MM.1S (cell line): ENCODE results near the gene BICRAL.
"Not testable (repeated sequence)": the region's sequence is repeated elsewhere in the genome, so short reads cannot be mapped to it uniquely, and the experiment has no call there.

Experiments
- DNase-seq: peaks from one replicate; pipeline ENCODE4 v3.0.0-alpha.2; 2015
- H2AFZ ChIP-seq: fragments of 300-600 bp; sonication (generic); 2 replicates; pipeline ENCODE4 v1.6.0; 2016; ENCODE audit warnings: antibody characterized with exemption, low read length
- H3F3A ChIP-seq: fragments of 300-600 bp; sonication (generic); 2 replicates; pipeline ENCODE4 v1.6.1; 2016; ENCODE audit warnings: mild to moderate bottlenecking, antibody characterized with exemption, low read length, moderate library complexity, mixed read lengths; ENCODE audit not compliant: insufficient read depth
- H3K27ac ChIP-seq: fragments of 300-600 bp; sonication (generic); 2 replicates; pipeline ENCODE4 v1.5.1; 2016; ENCODE audit warnings: mild to moderate bottlenecking, low read length
- H3K27me3 ChIP-seq: fragments of 300-600 bp; sonication (generic); replicated peaks from 2 replicates; pipeline ENCODE4 v1.6.0; 2016; ENCODE audit warnings: low read length; ENCODE audit not compliant: insufficient read depth
- H3K36me3 ChIP-seq: fragments of 300-600 bp; sonication (generic); replicated peaks from 2 replicates; pipeline ENCODE4 v1.6.1; 2016; ENCODE audit warnings: mild to moderate bottlenecking, low read length, mixed read lengths; ENCODE audit not compliant: insufficient read depth
- H3K4me1 ChIP-seq: fragments of 300-600 bp; sonication (generic); 2 replicates; pipeline ENCODE4 v1.6.1; 2016; ENCODE audit warnings: low read length, mixed read lengths
- H3K4me2 ChIP-seq: fragments of 300-600 bp; sonication (generic); 2 replicates; pipeline ENCODE4 v1.6.0; 2016; ENCODE audit warnings: low read depth, low read length
- H3K4me3 ChIP-seq: fragments of 300-600 bp; sonication (generic); 2 replicates; pipeline ENCODE4 v1.5.1; 2016; ENCODE audit warnings: low read length, mixed read lengths
- H3K79me2 ChIP-seq: fragments of 300-600 bp; sonication (generic); 2 replicates; pipeline ENCODE4 v1.6.1; 2016; ENCODE audit warnings: mixed run types, low read length, mixed read lengths
- H3K9ac ChIP-seq: fragments of 300-600 bp; sonication (generic); 2 replicates; pipeline ENCODE4 v1.6.1; 2016; ENCODE audit warnings: low read length, mixed read lengths
- H3K9me2 ChIP-seq: fragments of 300-600 bp; sonication (generic); replicated peaks from 2 replicates; pipeline ENCODE4 v1.6.1; 2016; ENCODE audit warnings: mild to moderate bottlenecking, low read length, mixed read lengths; ENCODE audit not compliant: insufficient read depth
- H3K9me3 ChIP-seq: fragments of 300-600 bp; sonication (generic); replicated peaks from 2 replicates; pipeline ENCODE4 v1.6.1; 2016; ENCODE audit warnings: mild to moderate bottlenecking, low read length, mixed read lengths; ENCODE audit not compliant: insufficient read depth
- H4K20me1 ChIP-seq: fragments of 300-600 bp; sonication (generic); 2 replicates; pipeline ENCODE4 v1.6.1; 2016; ENCODE audit warnings: mild to moderate bottlenecking, low read length, moderate library complexity, mixed read lengths; ENCODE audit not compliant: insufficient read depth
- EZH2 ChIP-seq: fragments of 300-600 bp; sonication (generic); optimal IDR thresholded peaks from 2 replicates; pipeline ENCODE3; 2017; ENCODE audit warnings: low read depth, mild to moderate bottlenecking, antibody characterized with exemption, low read length, mixed read lengths
- EZH2phosphoT487 ChIP-seq: fragments of 300-600 bp; sonication (generic); IDR thresholded peaks from 2 replicates; pipeline ENCODE4 v1.6.1; 2018; ENCODE audit warnings: antibody characterized with exemption, low read length
- TF ChIP-seq, protein P1 (sequence below): fragments of 300-600 bp; sonication (generic); IDR thresholded peaks from 2 replicates; pipeline ENCODE4 v1.5.1; 2016; ENCODE audit warnings: antibody characterized with exemption, low read length, mixed read lengths

BICRAL gene

DNA sequence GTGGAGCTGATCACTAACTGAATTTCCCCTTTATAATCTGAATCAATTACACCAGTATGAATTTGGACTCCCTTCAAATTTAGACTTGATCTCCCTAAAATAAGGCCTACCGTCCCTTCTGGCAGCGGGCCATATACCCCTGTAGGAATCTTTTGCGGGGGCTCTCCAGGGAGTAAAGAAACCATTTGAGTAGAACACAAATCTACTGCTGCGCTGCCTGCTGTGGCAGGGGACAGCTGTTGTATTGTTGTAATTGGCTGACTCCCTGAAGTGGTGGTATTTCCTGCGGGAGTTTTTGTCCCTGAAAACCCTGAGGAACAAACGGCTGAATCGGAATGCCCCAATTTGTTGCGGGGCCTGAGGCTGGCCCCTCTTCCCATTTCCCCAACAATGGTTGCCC, 118.0 kb downstream of the BICRAL start:
- H3K79me2 ChIP-seq: no peaks in the 10 kb centered on the region
- no peak overlapping the region for H3K9ac ChIP-seq
- H3F3A ChIP-seq: no peaks in the 10 kb centered on the region
- no peaks in the 10 kb centered on the region for H3K4me1 ChIP-seq
- no peaks in the 10 kb centered on the region for H3K36me3 ChIP-seq
- no peaks in the 10 kb centered on the region for H3K9me2 ChIP-seq
- no peak overlapping the region for H3K4me2 ChIP-seq
- H4K20me1 ChIP-seq: no peaks in the 10 kb centered on the region
- H2AFZ ChIP-seq: no peak overlapping the region
- no peaks in the 10 kb centered on the region for H3K9me3 ChIP-seq
- no peak overlapping the region for H3K4me3 ChIP-seq
- TF ChIP-seq EZH2phosphoT487: no peak
- TF ChIP-seq EZH2: no peak
- TF ChIP-seq, protein P1, sequence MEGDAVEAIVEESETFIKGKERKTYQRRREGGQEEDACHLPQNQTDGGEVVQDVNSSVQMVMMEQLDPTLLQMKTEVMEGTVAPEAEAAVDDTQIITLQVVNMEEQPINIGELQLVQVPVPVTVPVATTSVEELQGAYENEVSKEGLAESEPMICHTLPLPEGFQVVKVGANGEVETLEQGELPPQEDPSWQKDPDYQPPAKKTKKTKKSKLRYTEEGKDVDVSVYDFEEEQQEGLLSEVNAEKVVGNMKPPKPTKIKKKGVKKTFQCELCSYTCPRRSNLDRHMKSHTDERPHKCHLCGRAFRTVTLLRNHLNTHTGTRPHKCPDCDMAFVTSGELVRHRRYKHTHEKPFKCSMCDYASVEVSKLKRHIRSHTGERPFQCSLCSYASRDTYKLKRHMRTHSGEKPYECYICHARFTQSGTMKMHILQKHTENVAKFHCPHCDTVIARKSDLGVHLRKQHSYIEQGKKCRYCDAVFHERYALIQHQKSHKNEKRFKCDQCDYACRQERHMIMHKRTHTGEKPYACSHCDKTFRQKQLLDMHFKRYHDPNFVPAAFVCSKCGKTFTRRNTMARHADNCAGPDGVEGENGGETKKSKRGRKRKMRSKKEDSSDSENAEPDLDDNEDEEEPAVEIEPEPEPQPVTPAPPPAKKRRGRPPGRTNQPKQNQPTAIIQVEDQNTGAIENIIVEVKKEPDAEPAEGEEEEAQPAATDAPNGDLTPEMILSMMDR: no peak
- no peaks in the 10 kb centered on the region for H3K27me3 ChIP-seq
- DNase-seq: no peak
- H3K27ac ChIP-seq: no peak overlapping the region

DNA sequence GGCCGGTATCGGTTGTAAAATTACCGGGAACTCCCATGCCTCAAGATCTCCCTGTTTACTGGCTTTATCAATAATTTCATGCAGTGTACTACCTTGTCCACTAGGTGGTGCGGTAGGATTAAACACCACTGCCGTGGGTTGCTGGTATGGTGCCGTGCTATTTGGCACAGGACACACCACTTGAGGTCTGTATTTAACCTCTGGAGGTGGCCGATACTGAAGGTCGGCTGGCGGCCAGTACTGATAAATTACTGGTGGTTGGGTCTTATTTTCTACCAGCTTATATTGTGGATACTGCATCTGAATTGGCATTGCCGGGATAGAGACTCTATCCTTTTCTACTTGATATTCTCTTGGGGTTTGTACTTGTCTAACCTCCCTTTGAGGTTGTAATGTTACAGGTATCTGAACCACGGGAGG, 119.7 kb downstream of the BICRAL start:
- peak overlapping the region; percentile 40 for H2AFZ ChIP-seq
- H3K9me3 ChIP-seq: no peaks in the 10 kb centered on the region
- peak overlapping the region; percentile 33; the same call in 1 of the 2 replicates for H3K4me2 ChIP-seq
- H3K9ac ChIP-seq: no peak overlapping the region
- no peak for TF ChIP-seq EZH2
- TF ChIP-seq, protein P1: peak; percentile 83
- no peaks in the 10 kb centered on the region for H3F3A ChIP-seq
- H3K4me1 ChIP-seq: no peaks in the 10 kb centered on the region
- H3K79me2 ChIP-seq: no peaks in the 10 kb centered on the region
- H4K20me1 ChIP-seq: no peaks in the 10 kb centered on the region
- H3K36me3 ChIP-seq: no peaks in the 10 kb centered on the region
- H3K9me2 ChIP-seq: no peaks in the 10 kb centered on the region
- peak; percentile 82 for DNase-seq
- H3K27me3 ChIP-seq: no peaks in the 10 kb centered on the region
- H3K27ac ChIP-seq: no peak overlapping the region
- peak overlapping the region; percentile 21 for H3K4me3 ChIP-seq

- not testable (repeated sequence) for H3K36me3 ChIP-seq, H3K4me1 ChIP-seq, H3K9me3 ChIP-seq, H3K27me3 ChIP-seq, H3K79me2 ChIP-seq, DNase-seq, H3F3A ChIP-seq, H3K9ac ChIP-seq, H3K9me2 ChIP-seq, H4K20me1 ChIP-seq, H3K27ac ChIP-seq
- H2AFZ ChIP-seq: peak overlapping the region; percentile 40
- H3K4me2 ChIP-seq: peak overlapping the region; percentile 33; the same call in 1 of the 2 replicates
- peak overlapping the region; percentile 21; the same call in 1 of the 2 replicates for H3K4me3 ChIP-seq
These were observed 120.8 kb downstream of the BICRAL start for GRCh38 chr6:42902429-42903263.

GRCh38 chr6:42904467-42904866, 122.6 kb downstream of the BICRAL start:
- no peaks in the 10 kb centered on the region for H3K36me3 ChIP-seq
- TF ChIP-seq EZH2phosphoT487: no peak
- TF ChIP-seq, protein P1: no peak
- DNase-seq: no peak
- H3K4me1 ChIP-seq: no peaks in the 10 kb centered on the region
- no peaks in the 10 kb centered on the region for H3K9me3 ChIP-seq
- no peak overlapping the region for H3K9ac ChIP-seq
- H3K79me2 ChIP-seq: no peaks in the 10 kb centered on the region
- H3K4me2 ChIP-seq: no peak overlapping the region
- H3K4me3 ChIP-seq: no peak overlapping the region
- H3K27ac ChIP-seq: no peak overlapping the region
- no peak overlapping the region for H2AFZ ChIP-seq
- no peaks in the 10 kb centered on the region for H3K27me3 ChIP-seq
- no peaks in the 10 kb centered on the region for H3F3A ChIP-seq
- H3K9me2 ChIP-seq: no peaks in the 10 kb centered on the region
- H4K20me1 ChIP-seq: no peaks in the 10 kb centered on the region
